Fibroblast of lung (primary cell): ENCODE results near the gene TROAP.

Experiments
- CTCF ChIP-seq, 2 donors: IDR thresholded peaks in 1 of 2; conservative IDR thresholded peaks in 1 of 2; 1 replicate in 1 of 2; 2 replicates in 1 of 2; pipeline ENCODE4 v1.5.1; 2011 to 2012; ENCODE audit warnings: low read length in 2 of 2, control low read depth in 1 of 2, inconsistent platforms in 1 of 2, low read depth in 1 of 2, mild to moderate bottlenecking in 1 of 2
- EZH2 ChIP-seq: IDR thresholded peaks from 2 replicates; pipeline ENCODE4 v1.5.1; 2012; ENCODE audit warnings: low read length, control low read depth, mild to moderate bottlenecking; ENCODE audit errors: missing control alignments

GRCh38 chr12:49322367-49322707 is 718 bp upstream of the TROAP start:
- TF ChIP-seq CTCF (conservative IDR thresholded peaks at IDR 0.05 in 1 of 2, IDR thresholded peaks at IDR 0.05 in 1 of 2; ENCODE audit: low read depth in 1 of 2, low read length in 2 of 2): no peak
- TF ChIP-seq EZH2: no peak
